HG02973 (cell line): Measurements from ENCODE around the gene PDE4B.
"Not testable (repeated sequence)": the region's sequence is repeated elsewhere in the genome, so short reads cannot be mapped to it uniquely, and the experiment has no call there.

ENCODE experiments used
- ATAC-seq: cut with Tn5 transposase; IDR thresholded peaks from one replicate; pipeline ENCODE4 v1.9.1; 2021; ENCODE audit warnings: moderate library complexity; ENCODE audit not compliant: unreplicated experiment

Gene PDE4B

DNA sequence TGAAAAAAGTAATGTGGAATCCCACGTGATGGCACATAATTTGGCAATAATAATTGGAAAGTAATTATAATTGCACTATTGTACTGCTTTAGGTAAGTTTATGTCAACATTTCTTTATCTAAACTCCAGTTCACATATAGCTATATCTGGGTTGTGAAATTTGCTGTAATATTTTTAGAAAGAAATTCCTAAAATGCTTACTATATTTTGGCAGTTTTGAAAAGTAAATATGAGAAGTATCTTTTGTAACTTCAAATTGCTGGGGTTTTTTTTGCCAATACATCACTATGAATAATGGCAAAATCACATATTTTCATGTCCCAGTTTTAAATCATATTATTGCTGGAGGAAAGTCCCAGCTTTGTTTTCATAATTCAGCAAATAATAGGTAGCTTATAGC is 197.5 kb downstream of the PDE4B start:
- no peak for ATAC-seq

DNA sequence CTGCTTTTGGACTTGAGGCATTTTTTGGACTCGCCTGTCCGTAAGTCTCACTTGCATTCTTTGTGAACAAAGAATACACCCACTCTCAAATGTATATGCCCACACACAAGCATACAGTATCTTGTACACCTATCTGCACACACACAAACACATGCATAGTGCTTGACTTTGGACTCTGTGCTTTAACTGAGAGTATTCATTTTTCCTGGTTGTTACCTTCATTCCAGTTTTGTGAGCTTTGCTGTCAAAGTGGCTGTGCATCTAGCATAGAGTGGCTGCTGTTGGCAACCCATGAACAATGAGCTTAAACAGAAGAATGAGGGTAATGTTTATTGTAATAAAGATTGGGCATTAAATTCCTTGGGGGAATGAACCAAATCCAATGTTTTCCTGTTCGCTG is 199.0 kb downstream of the PDE4B start:
- ATAC-seq = no peak

DNA sequence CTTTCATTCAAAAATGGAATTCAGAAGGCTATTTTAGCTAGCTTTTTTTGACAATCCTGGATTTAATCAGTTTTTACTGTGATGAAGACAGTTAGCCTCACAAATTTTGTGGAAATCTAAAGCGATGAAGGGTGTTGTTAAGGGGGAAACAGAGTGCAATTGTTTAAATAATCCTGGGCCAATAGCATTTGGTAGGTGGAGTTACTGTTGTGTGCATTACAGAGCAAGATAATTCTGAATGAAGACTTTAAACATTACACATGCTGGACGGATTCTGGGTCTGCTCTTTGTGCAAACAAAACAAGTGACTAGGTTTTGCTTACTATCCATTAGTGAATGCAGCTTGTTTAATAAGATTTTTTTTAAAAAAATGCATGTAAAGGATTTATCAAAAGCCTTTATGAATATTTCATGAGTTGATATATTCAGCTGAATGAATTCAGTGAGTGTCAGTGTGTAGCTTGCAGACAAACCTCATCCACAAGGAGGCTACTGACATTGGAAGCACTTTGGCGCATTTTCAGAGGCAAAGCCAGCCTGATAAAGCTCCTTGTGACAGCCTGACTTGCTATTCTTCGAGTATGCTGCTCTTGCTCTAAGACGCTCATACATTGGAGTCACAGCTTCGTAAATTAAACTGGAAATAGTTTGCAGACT is 199.6 kb downstream of the PDE4B start:
- ATAC-seq = no peak

DNA sequence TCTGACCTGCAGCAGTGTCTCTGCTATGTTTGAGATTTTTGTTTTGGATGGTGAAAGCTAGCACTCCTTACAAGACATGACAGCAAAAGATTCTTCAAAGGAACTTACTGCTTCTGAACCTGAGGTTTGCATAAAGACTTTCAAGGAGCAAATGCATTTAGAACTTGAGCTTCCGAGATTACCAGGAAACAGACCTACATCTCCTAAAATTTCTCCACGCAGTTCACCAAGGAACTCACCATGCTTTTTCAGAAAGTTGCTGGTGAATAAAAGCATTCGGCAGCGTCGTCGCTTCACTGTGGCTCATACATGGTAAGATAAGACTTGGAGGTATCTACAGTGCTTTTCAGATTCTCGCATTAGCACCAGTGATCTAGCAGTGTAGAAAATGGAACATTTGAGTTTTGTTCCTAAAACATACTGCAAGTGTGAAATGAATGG is 200.2 kb downstream of the PDE4B start:
- ATAC-seq = no peak

DNA sequence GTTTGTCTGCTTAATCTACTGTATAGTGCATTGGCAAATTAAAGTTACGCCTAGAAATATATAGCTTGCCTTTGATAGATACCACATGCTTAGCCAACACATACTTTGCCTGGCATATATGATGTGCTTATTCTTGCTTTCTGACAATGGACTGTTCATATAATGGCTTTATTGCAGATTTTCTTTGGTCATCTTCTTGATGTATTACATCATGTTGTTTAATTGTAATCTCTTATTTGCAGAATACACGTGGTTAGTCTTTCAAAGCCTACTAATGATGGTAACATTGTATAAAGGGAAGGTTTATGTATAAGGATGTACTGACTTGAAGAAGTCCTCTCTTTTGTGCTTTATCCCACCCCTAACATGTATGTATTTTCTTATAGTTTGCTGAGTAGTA is 201.5 kb downstream of the PDE4B start:
- ATAC-seq = no peak

DNA sequence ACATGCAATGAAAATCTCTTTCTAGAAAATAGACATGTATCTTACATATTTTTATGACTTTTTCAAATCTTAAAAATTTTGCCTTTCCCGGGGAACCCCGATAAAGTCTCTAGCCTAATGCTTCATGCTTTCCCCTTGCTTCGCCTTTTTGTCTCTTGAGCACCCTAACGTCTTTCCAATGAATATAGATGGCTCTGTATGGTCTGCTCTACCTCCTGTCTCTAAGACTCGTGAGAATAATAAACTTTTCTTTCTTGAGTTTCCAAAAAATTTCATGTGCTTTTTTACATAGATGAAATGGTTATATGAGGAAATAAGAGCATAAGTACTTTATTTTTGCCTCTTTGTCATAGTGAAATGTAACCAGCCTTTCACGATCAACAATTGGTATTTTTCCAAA is 202.6 kb downstream of the PDE4B start:
- no peak for ATAC-seq

DNA sequence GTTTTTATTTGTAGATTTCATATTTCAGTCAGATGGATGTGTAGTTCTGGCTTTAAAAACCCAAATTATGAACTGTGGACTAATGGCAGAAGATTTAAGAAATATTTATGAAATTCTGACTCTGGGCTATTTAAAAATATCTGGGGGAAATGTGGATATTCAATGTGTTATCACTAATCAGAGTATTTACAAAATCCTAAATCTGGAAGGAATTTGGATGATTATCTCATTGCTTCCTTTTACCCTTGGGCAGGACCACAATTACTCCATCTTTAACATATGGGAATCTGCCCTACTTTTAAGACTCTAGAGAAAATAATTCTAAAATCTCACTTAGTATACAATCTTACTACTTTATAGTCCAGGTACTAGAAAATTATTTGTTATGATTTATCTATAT is 203.2 kb downstream of the PDE4B start:
- no peak for ATAC-seq

DNA sequence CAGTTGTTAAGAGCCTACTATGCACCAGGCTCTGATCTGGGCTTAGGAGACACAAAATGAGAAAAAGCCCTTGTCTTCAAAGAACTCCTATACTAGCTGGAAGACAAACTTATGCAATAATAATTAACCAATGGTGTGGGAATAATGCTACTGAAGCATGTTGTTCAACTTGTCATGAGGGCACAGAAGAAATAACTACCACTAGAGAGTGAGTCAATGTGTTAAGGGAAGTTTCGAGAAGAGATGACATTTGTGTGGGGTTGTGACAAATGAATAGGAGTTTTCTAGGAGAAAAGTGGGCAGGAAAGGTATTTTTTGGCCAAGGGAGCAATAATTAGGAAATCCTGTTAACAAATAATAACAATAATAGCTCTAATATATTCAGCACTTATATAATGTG is 205.0 kb downstream of the PDE4B start:
- no peak for ATAC-seq

DNA sequence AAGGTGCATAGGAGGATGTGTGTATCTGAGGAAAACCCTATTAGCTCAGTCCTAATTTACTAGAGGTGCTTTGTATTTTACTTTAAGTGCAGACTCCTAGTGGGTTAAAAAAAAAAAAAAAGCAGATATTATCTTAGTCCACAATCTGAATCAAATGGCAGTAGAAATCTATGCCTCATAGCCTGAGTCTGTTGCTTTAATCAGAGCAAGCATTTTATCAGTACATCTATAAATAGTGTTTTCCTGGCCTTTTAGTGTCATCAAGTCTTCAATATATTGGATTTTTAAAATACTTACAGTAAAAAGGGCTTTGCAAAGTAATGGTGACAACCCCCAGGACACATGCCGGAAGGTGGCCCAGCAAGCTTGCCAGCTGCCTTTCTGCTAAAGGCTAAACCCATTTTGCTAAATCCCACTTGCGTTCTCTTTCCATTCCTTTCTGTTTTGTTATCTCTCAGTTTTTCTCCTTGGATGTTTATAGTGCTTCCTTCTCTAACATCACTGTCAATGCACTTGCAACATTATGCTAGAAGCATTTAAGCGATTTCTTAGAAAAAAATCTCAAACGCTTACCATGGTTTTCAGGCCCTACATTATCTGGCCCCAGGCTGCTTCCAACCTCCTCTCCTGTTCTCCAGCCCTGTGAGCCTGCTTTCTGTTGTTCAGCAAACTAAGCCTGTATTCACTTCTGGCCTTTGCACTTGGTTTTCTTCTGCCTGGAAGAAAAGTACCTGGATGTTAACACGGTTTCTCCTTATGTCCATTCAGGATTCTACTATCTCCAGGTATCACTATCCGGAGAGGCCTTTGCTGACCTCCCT is 206.3 kb downstream of the PDE4B start:
- no peak for ATAC-seq

DNA sequence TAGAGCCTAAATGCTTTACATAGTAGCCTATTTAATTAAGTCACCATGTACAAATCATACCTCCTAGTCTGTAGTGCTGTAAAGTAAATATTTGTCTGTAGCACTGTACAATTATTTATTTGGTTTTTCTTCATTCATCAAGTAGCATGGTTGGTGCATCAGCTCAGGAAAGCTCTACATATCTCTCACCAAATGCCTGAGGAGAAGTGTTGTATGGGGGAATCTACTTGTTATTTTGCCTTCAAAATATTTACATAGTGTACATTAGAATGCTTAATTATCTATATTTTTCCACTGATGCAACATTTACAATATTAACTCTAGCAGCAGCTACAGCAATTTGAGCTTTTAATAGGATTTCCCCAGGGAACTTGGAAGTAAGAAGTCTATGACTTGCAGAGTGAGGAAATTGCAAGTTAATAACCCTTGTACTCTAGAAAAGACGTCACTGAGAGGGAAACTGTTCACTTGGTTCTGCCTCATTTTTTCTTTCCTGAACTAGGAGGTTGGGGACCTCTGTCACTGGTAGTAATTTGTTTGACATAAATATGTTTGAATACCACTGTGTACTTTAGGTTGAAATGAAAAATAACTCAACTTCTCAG is 207.4 kb downstream of the PDE4B start:
- no peak for ATAC-seq

DNA sequence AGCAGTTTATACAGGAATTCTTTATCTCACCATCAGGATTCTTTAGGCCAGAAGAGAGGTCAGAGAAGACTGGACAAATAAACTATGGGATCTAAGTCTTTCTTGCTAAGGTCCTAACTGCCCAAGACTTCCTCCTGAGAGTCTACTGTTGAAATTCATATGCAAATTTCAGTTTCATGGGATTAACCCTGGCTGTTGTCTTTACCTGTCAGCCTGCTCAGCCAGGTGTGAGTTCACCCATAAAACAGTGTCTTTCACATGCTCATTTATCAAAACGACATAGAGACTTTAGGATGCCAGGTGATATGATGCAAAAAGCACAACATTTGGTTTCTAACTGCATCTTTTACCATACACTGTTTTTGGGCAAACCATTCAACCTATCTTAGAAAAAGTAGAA is 211.0 kb downstream of the PDE4B start:
- no peak for ATAC-seq

DNA sequence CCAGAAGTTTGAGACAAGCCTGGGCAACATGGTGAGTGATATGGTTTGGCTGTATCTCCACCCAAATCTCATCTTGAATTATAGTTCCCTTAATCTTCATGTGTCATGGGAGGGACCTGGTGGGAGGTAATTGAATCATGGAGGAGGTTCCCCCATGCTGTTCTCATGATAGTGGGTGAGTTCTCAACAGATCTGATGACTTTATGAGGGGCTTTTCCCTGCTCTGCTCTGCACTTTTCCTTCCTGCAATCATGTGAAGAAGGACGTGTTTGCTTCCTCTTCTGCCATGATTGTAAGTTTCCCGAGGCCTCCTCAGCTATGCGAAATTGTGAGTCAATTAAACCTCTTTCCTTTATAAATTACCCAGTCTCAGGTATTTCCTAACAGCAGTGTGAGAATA is 213.8 kb downstream of the PDE4B start:
- not testable (repeated sequence) for ATAC-seq

DNA sequence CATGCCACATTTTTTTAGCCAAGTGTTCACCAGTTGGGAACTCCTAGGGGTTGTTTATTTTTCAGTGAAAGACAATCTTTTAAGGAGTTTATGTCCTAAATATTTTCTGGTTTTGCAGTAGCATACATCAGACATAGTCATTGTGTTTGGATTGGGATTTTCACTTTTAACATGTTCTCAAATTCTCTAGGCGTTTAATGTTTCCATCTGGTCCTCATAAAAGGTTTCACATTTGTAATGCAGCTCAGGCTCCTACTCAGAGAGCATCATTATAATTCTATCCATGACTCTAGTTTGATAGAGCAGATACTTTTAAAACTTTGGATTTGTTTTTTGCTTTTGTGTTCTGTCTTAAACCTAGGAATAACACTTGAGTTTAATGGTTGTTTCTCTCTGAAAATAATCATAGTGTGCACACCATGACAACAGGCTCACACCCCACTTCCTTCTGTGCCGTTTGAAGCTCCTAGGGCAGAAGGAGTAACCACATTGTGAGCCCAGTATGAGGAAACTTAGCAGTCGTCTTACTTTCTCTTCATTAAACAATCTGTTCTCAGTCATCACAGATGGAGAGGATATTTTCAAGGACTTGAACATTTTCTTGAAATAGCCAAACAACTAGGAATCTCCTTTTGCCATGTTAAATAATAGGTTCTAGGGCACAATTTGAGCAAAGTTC is 219.6 kb downstream of the PDE4B start:
- ATAC-seq = no peak

DNA sequence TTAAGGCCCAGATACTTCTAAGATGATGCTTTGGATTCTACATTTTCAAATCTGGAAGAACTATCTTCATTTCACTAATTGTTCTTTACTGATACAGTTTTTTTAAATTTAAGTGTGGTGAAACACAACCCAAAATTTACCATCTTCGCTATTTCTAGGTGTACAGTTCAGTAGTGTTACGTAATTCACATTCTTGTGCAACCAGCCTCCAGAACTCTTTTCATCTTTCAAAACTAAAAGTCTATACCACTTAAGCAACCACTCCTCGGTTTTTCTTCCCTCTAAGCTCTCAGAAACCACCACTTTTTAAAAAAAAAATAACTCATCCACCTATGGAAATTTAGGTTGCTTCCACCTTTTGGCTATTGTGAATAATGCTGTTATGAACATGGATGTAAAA is 220.7 kb downstream of the PDE4B start:
- no peak for ATAC-seq

DNA sequence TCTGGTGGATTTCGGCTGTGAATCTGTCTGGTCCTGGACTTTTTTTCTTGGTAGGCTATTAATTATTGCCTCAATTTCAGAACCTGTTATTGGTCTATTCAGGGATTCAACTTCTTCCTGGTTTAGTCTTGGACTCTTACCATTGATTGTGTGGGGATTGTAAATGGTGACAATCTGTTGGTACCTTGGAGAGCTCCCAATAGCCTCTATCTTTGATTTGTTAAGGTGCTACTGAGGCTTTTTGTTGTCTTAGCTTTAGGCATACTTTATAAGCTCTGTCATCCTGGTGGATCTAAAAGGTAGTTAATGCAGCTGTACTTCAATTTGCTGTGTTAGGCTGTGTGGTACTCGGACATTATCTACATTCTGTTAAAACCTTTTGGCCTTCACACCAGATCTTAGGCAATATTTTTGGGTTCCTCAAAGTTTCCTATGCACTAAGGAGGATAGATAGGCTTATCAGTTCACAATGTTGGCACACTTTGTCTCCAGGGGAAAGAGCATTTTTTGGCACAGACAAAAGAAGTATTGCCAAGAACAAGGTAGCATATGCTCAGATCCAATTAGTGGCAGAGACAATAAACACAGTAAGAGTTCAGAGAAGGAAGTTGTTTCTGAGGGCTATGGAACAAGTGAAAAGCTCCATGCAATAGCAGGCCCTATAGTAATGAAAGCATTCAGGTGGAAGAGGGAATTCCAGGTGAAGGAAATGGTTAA is 230.4 kb downstream of the PDE4B start:
- ATAC-seq = no peak

DNA sequence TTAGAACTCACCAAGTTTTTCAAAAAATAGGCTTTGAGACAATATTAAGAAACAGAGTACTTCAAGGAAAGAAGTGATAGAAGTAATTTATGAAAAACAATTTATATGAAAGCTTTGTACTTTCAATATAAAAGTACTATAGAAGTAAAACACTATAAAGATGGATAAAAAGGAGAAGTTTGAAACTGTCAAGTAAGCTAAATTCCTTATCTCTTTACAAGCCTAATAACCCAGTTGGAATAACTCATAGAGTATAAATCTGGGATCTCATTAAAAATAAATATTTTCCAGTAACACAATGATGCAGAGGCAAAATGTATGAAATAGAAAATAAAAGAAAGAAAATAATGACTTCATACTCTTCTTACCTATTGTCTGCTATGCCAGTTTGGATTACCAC is 232.5 kb downstream of the PDE4B start:
- no peak for ATAC-seq

DNA sequence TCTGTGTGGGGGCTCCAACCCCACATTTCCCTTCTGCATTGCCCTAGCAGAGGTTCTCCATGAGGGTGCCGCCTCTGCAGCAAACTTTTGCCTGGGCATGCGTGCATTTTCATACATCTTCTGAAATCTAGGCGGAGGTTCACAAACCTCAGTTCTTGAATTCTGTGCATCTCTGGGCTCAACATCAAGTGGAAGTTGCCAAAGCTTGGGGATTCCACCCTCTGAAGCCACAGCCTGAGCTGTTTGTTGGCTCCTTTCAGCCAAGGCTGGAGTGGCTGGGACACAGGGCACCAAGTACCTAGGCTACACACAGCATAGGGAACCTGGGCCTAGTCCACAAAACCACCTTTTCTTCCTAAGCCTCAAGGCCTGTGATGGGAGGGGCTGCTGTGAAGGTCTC is 235.3 kb downstream of the PDE4B start:
- ATAC-seq = no peak

DNA sequence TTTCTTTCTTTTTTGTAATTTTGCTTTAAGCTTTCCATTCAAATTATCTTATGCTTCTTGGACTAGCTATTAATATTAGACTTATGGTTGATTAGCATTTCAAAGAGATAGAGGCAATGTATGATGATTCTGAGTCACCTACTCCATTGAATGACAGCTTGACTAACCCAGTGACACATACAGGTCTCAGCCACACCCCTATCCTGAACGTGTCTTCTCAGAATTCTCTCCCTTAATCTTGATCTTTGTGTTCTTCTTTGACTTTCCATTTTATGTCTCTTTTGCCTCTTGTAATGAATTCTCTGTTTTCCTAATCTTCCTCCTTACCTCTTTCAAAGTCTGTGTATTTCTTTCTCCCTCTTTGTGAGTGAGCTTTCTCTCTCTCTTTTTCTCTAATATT is 241.1 kb downstream of the PDE4B start:
- ATAC-seq = no peak

DNA sequence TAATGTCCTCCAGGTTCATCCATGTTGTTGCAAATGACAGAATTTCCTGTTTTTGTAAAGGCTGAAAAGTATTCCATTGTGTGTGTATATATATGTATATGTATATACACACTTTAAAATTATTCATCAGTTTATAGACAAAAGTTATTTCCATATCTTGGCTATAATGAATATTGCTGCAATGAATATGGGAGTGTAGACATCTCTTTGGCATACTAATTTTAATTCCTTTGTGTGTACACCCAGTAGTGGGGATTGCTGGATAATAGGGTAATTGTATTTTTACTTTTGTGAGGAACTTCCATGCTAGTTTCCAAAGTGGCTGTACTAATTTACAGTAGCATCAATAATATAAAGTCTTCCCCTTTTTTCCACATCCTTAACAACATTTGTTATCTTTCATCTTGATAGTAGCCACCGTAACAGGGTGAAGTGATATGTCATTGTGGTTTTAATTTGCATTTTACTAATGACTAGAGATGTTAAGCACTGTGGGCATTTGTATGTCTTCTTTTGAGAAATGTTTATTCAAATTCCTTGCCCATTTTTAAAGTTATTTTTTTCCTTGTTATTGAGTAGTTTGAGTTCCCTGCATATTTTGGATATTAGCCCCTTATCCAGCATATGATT is 243.0 kb downstream of the PDE4B start:
- ATAC-seq = no peak

DNA sequence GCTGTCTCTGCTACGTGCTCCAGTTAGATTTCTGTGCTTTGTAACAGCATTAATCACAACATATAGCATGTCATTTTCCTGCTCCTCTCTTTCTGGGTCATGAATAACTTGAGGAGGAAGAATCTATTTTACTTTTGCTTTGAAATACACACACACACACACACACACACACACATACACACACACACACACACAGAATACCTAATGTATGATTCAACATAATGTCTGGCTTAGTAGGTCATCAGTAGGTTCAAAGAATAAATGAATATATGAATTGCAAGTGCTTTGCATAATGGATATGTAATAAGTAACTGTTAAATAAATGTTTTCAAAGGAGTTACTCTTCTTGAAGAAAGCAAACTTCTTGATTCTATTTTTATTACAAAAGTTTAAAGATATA is 249.0 kb downstream of the PDE4B start:
- no peak for ATAC-seq

DNA sequence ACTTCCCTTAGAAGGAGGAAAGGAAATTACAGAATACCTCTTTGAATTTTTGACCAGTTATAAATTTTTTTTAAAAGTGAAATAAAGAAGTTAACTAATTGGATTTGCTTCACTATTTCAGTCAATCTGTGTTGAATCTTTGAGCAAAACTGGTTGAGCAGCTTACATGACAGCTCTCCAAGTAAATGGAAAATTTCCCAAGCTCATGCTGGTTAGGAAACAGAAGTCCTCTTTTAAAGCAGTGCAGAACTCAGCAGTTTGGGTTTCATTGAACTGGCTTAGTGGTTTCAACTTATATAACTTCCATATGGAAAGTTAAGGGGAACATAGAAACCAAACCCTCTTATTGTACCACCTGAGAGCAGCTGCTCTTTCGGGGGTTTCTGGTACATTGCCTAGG is 250.5 kb downstream of the PDE4B start:
- ATAC-seq = no peak
